ENCODE measurements around the gene ANKH.
"Not testable (repeated sequence)": the region's sequence is repeated elsewhere in the genome, so short reads cannot be mapped to it uniquely, and the experiment has no call there.

- TF ChIP-seq, protein P1, sequence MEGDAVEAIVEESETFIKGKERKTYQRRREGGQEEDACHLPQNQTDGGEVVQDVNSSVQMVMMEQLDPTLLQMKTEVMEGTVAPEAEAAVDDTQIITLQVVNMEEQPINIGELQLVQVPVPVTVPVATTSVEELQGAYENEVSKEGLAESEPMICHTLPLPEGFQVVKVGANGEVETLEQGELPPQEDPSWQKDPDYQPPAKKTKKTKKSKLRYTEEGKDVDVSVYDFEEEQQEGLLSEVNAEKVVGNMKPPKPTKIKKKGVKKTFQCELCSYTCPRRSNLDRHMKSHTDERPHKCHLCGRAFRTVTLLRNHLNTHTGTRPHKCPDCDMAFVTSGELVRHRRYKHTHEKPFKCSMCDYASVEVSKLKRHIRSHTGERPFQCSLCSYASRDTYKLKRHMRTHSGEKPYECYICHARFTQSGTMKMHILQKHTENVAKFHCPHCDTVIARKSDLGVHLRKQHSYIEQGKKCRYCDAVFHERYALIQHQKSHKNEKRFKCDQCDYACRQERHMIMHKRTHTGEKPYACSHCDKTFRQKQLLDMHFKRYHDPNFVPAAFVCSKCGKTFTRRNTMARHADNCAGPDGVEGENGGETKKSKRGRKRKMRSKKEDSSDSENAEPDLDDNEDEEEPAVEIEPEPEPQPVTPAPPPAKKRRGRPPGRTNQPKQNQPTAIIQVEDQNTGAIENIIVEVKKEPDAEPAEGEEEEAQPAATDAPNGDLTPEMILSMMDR (IDR thresholded peaks at IDR 0.05), result not testable (repeated sequence)
- not testable (repeated sequence) for TF ChIP-seq POLR2A (IDR thresholded peaks at IDR 0.05)
Observed at GRCh38 chr5:14837423-14838122, 34.0 kb downstream of the ANKH start.
